Neural crest cell (in vitro differentiated cells): ENCODE results near the gene NSD2. TPM values are rescaled to one million over a fixed set of nuclear protein-coding genes. Genes with fewer than 3 reads are reported as not detected.
"Not testable (repeated sequence)": the region's sequence is repeated elsewhere in the genome, so short reads cannot be mapped to it uniquely, and the experiment has no call there.

Experiments used
- DNase-seq: peaks from one replicate; pipeline ENCODE4 v3.0.0; 2021; ENCODE audit warnings: low read depth, mixed read lengths, low spot score
- H3K27ac Mint-ChIP-seq: one replicate; pipeline ENCODE4 v1.8.0; 2021; ENCODE audit warnings: mild to moderate bottlenecking, mixed read lengths; ENCODE audit not compliant: unreplicated experiment
- H3K27me3 Mint-ChIP-seq: 2 replicates; pipeline ENCODE4 v1.8.0; 2021; ENCODE audit warnings: low read depth, mild to moderate bottlenecking, mixed read lengths
- H3K36me3 Mint-ChIP-seq: 2 replicates; pipeline ENCODE4 v1.8.0; 2021; ENCODE audit warnings: low read depth, mild to moderate bottlenecking, mixed read lengths
- H3K4me1 Mint-ChIP-seq: 2 replicates; pipeline ENCODE4 v1.8.0; 2021; ENCODE audit warnings: mixed read lengths
- H3K4me3 Mint-ChIP-seq: one replicate; pipeline ENCODE4 v1.8.0; 2021; ENCODE audit warnings: mild to moderate bottlenecking, mixed read lengths
- H3K9me3 Mint-ChIP-seq: 2 replicates; pipeline ENCODE4 v1.8.0; 2021; ENCODE audit warnings: mixed read lengths
- CTCF ChIP-seq: fragments of 200-600 bp; sonication (generic); conservative IDR thresholded peaks from 2 replicates; pipeline ENCODE4 v1.5.0; 2021; ENCODE audit warnings: antibody characterized with exemption, mild to moderate bottlenecking
- total RNA-seq: library from RNA; stranded (reverse); gene quantifications from 2 replicates; pipeline ENCODE4 v1.2.1, GENCODE V29; 2021

The NSD2 gene
- total RNA-seq, 1 donor from 2014 or later = 274 TPM

GRCh38 chr4:1907848-1908525 lies 36.8 kb downstream of the NSD2 start:
- TF ChIP-seq CTCF = no peak
- Mint-ChIP-seq H3K27me3 (no peaks in the 10 kb centered on the region), H3K4me3 (no peak overlapping the region), H3K9me3 (no peaks in the 10 kb centered on the region), H3K36me3 (peaks cover 12% of the 10 kb centered on the region), H3K27ac (peak overlapping the region; percentile 36), H3K4me1 (peaks cover 20% of the 10 kb centered on the region)
- no peak for DNase-seq

- not testable (repeated sequence) for H3K27ac Mint-ChIP-seq, H3K4me3 Mint-ChIP-seq, H3K9me3 Mint-ChIP-seq, H3K27me3 Mint-ChIP-seq, DNase-seq
- peaks cover 12% of the 10 kb centered on the region for H3K36me3 Mint-ChIP-seq
- H3K4me1 Mint-ChIP-seq = peaks cover 16% of the 10 kb centered on the region
These were observed 38.5 kb downstream of the NSD2 start for GRCh38 chr4:1909696-1910095.

GRCh38 chr4:1910643-1911042 lies 39.5 kb downstream of the NSD2 start:
- H3K36me3 Mint-ChIP-seq = peaks cover 12% of the 10 kb centered on the region
- peak; percentile 51 for DNase-seq
- peaks cover 16% of the 10 kb centered on the region for H3K4me1 Mint-ChIP-seq
- H3K4me3 Mint-ChIP-seq = no peak overlapping the region
- H3K27ac Mint-ChIP-seq = peak overlapping the region; percentile 2
- no peaks in the 10 kb centered on the region for H3K9me3 Mint-ChIP-seq
- no peaks in the 10 kb centered on the region for H3K27me3 Mint-ChIP-seq
- peak; percentile 73 for TF ChIP-seq CTCF

GRCh38 chr4:1911316-1911715 lies 40.1 kb downstream of the NSD2 start:
- H3K9me3 Mint-ChIP-seq, H3K27me3 Mint-ChIP-seq, DNase-seq, H3K27ac Mint-ChIP-seq, H3K4me3 Mint-ChIP-seq: not testable (repeated sequence)
- peaks cover 12% of the 10 kb centered on the region for H3K36me3 Mint-ChIP-seq
- peaks cover 16% of the 10 kb centered on the region for H3K4me1 Mint-ChIP-seq

- peaks cover 13% of the 10 kb centered on the region for H3K36me3 Mint-ChIP-seq
- no peak overlapping the region for H3K4me3 Mint-ChIP-seq
- no peaks in the 10 kb centered on the region for H3K27me3 Mint-ChIP-seq
- no peak overlapping the region for H3K27ac Mint-ChIP-seq
- no peaks in the 10 kb centered on the region for H3K9me3 Mint-ChIP-seq
- H3K4me1 Mint-ChIP-seq = peaks cover 4% of the 10 kb centered on the region
- no peak for DNase-seq
- TF ChIP-seq CTCF = no peak
These were observed 51.6 kb downstream of the NSD2 start for GRCh38 chr4:1922821-1923220.

GRCh38 chr4:1927675-1928074 lies 56.5 kb downstream of the NSD2 start:
- Mint-ChIP-seq H3K4me1 (peaks cover 4% of the 10 kb centered on the region), H3K27ac (no peak overlapping the region), H3K36me3 (peaks cover 11% of the 10 kb centered on the region), H3K4me3 (no peak overlapping the region), H3K9me3 (no peaks in the 10 kb centered on the region), H3K27me3 (no peaks in the 10 kb centered on the region)
- TF ChIP-seq CTCF = no peak
- no peak for DNase-seq
